ENCODE measurements around the gene GATD1.

GRCh38 chr11:824292-824880, 47.1 kb upstream of the GATD1 start:
- TF ChIP-seq ZNF274 (IDR thresholded peaks at IDR 0.05; ENCODE audit: low read depth, low read length) (no peak), SUZ12 (IDR thresholded peaks at IDR 0.05; ENCODE audit: extremely low read depth, insufficient read depth, insufficient read length) (no peak)

All from NT2/D1 (cell line).